SH-SY5Y (cell line): ENCODE results near the gene HMGXB3.

Experiments
- GATA2 ChIP-seq: IDR thresholded peaks from 2 replicates; pipeline ENCODE4 v1.6.1; 2011; ENCODE audit warnings: mild to moderate bottlenecking, low read depth, low read length
- GATA3 ChIP-seq: IDR thresholded peaks from 2 replicates; pipeline ENCODE4 v1.6.1; 2011; ENCODE audit warnings: low read depth, mild to moderate bottlenecking, low read length, moderate library complexity

DNA sequence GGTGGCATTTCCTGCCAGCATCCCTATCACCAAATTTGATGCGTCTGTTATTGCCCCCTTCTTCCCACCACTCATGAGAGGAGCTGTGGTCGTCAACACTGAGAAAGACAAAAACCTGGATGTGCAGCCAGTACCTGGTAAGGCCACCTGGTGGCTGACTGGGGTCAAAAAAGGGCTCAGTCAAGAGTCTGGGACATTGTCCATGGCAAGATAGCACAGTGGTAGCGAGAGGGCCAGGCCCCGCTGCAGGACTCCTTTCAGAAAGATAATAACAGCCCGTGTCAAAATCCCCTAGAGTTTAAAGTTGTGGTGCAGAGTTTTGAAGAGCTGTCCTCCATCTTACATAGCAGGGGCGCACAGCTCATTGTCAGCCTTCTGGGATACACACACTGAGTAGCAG lies 45.0 kb downstream of the HMGXB3 start:
- TF ChIP-seq GATA2 (no peak), GATA3 (no peak)
